HG03139 (cell line): ENCODE measurements around the gene ACOT4.
"Not testable (repeated sequence)": the region's sequence is repeated elsewhere in the genome, so short reads cannot be mapped to it uniquely, and the experiment has no call there.

Experiments used
- ATAC-seq: cut with Tn5 transposase; IDR thresholded peaks from one replicate; pipeline ENCODE4 v1.9.1; 2021; ENCODE audit not compliant: unreplicated experiment

The ACOT4 gene, protein sequence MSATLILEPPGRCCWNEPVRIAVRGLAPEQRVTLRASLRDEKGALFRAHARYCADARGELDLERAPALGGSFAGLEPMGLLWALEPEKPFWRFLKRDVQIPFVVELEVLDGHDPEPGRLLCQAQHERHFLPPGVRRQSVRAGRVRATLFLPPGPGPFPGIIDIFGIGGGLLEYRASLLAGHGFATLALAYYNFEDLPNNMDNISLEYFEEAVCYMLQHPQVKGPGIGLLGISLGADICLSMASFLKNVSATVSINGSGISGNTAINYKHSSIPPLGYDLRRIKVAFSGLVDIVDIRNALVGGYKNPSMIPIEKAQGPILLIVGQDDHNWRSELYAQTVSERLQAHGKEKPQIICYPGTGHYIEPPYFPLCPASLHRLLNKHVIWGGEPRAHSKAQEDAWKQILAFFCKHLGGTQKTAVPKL

DNA sequence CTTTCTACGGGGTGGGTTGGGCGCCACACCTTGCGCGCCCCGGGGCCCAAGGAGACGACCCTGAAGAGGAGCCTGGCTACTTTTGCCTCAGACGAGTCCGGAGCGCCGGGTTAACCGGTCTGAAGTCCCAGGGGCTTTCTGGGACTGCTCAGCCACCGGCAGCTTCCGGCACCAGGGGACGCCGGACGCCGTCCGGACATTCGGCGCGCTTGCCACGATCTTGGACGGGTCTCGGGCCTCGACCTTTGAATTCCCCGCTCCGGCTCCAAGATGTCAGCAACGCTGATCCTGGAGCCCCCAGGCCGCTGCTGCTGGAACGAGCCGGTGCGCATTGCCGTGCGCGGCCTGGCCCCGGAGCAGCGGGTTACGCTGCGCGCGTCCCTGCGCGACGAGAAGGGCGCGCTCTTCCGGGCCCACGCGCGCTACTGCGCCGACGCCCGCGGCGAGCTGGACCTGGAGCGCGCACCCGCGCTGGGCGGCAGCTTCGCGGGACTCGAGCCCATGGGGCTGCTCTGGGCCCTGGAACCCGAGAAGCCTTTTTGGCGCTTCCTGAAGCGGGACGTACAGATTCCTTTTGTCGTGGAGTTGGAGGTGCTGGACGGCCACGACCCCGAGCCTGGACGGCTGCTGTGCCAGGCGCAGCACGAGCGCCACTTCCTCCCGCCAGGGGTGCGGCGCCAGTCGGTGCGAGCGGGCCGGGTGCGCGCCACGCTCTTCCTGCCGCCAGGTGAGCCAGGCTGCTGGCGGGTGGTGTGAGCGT is at the start of gene ACOT4:
Gene ACOT4 (plus strand): TSS at position 184 of the 760 bp plus-strand sequence. CDS start 87 bp downstream, at position 271.
- no peak for ATAC-seq

DNA sequence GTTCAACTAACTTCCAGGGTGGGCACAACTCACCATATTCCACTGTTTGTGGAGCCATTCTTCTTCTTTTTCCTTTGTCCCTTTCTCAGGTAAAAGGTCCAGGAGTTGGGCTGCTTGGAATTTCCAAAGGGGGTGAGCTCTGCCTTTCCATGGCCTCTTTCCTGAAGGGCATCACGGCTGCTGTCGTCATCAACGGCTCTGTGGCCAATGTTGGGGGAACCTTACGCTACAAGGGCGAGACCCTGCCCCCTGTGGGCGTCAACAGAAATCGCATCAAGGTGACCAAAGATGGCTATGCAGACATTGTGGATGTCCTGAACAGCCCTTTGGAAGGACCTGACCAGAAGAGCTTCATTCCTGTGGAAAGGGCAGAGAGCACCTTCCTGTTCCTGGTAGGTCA is 48.7 kb upstream of the ACOT4 start:
- ATAC-seq: not testable (repeated sequence)

DNA sequence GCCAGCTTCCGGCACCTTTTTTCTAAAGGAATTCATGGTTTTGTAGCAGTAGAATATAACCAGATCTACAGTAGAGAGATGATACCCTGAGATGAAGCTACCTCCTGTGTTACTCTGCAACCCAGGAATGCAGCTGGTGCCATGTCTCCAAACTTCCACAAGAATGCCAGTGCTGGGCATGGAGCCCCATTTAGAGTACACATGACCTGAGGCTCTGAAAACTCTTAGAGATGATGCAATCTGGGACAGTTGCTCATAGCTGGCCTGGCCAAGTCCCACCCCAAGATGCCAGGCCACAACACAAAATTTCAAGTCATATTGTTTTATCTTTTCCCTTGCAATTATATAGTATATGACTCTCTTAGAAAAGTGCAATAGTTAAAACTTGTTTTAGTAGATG is 46.3 kb upstream of the ACOT4 start:
- ATAC-seq: not testable (repeated sequence)

DNA sequence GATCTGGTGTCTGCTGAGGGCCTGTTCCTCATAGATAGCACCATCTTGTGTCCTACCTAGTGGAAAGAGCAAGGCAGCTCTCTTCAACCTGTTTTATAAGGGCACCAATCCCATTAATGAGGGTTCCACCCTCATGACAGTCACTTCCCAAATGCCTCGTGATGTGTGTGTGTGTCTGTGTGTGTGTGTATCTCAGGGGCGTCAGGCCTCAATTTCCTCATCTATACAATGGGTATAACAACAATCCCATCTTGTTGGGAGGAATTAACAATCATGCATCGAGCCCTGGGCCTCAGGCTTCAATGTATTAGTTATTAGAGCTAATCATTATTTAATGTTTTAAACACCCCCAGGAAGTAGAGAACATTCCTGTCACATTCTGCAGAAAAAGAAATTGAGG is 42.6 kb upstream of the ACOT4 start:
- ATAC-seq: not testable (repeated sequence)

DNA sequence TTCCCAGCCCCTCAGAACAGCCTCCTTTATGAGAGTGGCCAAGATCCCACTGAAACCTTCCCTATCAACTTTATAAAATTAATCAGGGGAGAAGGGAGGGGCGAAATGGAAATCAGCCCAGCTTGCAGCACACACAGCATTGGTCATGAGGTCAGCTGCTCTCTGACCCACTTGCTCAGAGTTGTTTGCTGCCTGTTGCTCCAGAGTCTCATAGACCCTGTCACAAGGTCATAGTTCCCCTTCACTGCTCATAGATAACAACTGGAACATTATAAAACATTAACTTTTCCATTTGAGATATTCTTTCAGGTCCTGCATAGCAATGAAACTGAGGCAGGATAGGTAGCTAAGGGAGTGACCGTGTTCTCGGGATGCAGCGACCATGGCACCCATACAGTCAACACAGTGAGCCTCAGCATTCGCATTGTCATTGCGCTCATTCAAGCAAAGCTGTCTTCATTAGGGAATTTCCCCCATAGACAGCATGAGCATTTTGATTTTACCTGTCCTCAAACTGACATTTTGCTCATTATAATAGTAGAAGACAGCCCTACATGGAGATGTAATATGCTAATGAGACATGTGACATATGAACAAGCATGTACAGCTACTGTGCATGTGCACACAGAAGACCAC is 41.7 kb upstream of the ACOT4 start:
- not testable (repeated sequence) for ATAC-seq

DNA sequence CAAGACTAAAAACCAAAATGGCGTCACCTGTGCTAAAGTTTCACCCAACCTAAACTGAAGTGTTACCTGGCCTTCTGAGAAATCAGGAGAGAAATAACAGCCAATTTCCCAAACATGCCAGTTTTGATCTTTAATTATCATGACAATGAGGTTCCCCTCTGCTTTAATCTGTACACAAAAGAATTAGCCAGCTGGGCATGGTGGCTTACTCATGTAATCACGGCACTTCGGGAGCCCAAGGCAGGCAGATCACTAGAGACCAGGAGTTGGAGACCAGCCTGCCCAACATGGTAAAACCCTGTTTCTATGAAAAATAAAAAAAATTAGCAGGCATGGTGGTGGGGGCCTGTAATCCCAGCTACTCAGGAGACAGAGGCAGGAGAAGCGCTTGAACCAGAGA is 37.8 kb upstream of the ACOT4 start:
- ATAC-seq: no peak

DNA sequence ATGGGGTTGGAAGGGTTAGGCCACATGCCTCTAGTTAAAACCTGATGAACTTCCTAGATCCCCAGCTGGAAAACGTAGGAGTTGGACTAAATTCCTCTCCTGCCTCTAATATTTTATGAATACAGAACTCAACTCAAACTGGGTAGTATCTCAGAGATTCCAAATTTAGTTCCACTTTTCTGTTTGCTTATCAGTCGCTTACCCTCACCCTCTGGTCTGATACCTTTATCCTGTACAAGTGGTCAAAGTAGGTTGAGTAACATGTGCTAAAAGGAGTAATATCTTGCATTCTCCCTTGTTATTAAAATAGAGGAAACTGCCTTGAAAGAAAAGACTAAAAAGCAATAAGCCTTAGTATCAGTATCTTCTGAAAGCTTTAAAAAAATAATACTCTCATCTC is 34.5 kb upstream of the ACOT4 start:
- ATAC-seq: not testable (repeated sequence)

DNA sequence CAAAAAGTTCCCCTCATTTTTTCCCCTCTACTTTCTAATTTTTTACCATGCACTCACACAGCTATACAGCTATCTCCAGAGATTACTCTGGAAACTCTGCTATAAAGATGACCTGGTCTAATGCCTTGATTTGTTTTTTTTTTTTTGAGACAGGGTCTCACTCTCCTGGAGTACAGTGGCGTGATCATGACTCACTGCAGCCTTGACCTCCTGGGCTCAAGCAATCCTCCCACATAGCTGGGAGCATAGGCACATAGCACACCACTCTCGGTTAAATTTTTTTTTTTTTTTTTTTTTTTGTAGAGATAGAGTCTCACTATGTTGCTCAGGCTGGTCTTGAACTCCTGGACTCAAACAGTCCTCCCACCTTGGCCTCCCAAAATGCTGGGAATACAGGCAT is 33.4 kb upstream of the ACOT4 start:
- not testable (repeated sequence) for ATAC-seq

DNA sequence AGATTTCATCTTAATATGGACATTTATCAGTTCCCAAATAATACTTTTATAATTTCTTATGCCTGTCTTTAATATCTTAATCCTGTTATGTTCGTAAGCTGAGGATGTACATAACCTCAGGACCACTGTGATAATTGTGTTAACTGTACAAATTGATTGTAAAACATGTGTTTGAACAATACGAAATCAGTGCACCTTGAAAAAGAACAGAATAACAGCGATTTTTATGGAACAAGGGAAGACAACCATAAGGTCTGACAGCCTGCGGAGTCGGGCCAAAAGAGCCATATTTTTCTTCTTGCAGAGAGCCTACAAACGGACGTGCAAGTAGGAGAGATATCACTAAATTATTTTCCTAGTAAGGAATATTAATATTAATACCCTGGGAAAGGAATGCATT is 29.4 kb upstream of the ACOT4 start:
- not testable (repeated sequence) for ATAC-seq

DNA sequence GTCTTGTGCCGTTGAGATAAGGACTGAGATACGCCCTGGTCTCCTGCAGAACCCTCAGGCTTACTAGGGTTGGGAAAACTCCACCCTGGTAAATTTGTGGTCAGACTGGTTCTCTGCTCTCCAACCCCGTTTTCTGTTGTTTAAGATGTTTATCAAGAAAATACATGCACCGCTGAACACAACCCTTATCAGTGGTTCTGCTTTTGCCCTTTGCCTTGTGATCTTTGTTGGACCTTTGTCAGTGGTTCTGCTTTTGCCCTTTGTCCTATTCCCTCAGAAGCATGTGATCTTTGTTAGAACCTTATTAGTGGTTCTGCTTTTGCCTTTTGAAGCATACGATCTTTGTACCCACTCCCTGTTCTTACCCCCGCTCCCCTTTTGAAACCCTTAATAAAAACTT is 29.0 kb upstream of the ACOT4 start:
- not testable (repeated sequence) for ATAC-seq

DNA sequence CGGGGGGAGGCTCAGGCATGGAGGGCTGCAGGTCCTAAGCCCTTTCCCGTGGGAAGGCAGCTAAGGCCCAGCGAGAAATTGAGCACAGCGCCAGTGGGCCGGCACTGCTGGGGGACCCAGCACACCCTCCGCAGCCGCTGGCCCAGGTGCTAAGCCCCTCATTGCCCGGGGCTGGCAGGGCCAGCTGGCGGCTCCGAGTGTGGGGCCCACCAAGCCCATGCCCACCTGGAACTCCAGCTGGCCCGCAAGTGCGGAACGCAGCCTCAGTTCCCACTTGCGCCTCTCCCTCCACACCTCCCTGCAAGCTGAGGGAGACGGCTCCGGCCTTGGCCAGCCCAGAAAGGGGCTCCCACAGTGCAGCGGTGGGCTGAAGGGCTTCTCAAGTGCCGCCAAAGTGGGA is 25.2 kb upstream of the ACOT4 start:
- not testable (repeated sequence) for ATAC-seq

DNA sequence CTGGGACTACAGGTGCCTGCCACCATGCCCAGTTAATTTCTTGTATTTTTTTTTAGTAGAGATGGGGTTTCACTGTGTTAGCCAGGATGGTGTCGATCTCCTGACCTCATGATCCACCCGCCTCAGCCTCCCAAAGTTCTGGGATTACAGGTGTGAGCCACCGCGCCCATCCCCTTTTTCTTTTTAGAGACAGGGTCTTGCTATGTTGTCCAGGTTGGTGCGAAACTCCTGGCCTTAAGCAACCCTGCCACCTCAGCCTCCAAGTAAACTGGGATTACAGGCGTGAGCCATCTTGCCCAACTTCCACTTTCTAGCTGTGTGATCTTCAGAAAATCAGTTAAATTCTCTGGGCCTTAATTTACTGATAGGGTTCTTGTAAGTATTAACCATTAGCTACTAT is 24.7 kb upstream of the ACOT4 start:
- not testable (repeated sequence) for ATAC-seq

DNA sequence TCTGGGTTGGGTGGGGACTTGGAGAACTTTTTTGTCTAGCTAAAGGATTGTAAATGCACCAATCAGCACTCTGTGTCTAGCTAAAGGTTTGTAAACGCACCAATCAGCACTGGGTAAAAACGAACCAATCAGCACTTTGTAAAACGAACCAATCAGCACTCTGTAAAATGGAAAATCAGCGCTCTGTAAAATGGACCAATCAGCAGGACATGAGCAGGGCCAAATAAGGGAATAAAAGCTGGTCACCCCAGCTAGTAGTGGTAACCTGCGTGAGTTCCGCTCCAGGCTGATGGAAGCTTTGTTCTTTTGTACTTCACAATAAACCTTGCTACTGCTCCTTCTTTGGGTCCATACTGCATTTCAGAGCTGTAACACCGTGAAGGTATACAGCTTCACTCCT is 24.3 kb upstream of the ACOT4 start:
- no peak for ATAC-seq

DNA sequence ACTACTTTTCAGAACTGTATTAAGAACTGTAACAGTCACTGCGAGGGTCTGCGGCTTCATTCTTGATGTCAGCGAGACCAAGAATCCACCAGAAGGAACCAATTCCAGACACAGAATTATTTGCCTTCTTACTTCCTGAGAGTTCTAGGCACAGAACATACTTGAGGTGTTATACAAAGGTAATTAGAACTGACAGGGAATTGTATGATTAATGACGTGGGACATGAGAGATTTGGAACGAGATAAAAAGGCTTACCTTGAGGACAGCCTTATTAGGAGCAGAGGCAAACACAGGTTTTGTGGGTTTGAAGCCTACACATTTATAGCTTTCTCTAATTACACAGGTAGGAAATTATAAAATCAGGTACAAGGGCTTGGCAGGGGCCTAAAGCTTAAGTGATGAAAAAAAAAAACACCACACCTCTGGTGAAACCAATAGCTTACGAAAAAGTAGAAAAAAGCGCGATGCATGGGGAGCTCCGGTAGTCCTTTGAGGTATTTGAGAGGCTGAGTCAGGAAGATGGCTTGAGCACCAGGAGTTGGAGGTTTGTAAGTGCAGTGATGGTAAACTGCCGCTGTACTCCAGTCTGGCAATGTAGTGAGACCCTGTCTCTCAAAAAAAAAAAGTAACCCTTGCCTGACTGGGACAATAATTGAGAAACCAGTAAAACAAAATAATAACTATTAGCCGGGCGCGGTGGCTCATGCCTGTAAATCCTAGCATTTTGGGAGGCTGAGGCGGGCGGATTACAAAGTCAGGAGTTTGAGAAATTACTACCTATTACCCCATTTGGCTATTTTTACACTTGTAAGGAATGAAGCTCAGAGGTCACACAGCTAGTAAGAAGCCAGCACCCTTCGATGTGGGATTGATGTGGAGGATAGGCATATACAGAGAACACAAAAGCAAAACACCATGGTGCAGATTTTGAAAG is 23.5 kb upstream of the ACOT4 start:
- ATAC-seq: no peak

DNA sequence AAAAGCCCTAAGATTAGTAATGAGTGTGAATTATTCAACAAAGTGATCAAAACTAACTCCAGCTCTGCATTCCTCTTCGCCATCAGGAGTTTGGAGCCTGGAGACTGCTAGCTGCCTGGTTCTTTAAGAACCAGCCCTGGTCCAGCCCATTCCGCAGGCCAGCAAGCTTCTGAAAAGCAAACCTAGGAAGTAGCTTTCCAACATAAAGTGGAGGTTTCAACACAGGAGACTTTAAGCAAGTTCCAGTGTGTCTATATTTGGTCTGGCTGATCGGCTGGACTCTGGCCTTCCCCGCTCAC is 22.8 kb upstream of the ACOT4 start:
- ATAC-seq: not testable (repeated sequence)

DNA sequence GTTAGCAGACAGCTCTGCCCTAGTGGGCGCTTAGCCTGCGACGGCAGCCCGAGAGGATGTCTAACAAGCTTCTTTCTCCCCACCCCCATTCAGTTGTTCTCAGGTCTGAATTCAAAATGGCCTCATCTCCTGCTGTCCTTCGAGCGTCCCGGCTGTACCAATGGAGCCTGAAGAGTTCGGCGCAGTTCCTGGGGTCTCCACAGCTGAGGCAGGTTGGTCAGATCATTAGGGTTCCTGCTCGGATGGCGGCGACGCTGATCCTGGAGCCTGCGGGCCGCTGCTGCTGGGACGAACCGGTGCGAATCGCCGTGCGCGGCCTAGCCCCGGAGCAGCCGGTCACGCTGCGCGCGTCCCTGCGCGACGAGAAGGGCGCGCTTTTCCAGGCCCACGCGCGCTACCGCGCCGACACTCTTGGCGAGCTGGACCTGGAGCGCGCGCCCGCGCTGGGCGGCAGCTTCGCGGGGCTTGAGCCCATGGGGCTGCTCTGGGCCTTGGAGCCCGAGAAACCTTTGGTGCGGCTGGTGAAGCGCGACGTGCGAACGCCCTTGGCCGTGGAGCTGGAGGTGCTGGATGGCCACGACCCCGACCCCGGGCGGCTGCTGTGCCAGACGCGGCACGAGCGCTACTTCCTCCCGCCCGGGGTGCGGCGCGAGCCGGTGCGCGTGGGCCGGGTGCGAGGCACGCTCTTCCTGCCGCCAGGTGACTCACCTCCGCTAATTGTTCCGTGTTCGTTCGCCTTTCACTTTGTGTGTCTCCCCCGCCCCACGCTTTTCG is 22.3 kb upstream of the ACOT4 start, which contains the start of gene ACOT2:
Gene ACOT2 (plus strand): TSS at position 29 of the 774 bp plus-strand sequence. CDS start 28 bp downstream, at position 57.
- peak; percentile 63 for ATAC-seq

DNA sequence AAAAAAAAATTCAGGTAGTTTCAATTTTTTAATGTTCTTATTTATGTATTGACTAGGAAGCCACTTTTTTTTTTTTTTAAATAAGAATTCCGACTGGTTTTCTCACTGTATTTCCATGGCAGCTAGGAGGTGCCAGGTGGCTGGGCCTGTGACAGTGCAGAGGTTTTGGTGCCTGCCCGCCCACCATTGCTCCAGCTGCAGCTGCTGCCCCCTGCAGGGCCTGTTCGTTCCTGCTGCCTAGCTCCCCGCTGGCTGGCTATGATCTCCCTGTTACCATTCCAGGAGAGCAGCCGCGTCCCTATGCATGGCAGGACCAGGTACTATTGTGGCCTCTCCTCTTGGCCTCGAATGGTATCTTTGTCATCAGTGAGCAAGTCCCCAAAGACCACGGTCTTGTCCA is 20.8 kb upstream of the ACOT4 start:
- ATAC-seq: peak; percentile 39

DNA sequence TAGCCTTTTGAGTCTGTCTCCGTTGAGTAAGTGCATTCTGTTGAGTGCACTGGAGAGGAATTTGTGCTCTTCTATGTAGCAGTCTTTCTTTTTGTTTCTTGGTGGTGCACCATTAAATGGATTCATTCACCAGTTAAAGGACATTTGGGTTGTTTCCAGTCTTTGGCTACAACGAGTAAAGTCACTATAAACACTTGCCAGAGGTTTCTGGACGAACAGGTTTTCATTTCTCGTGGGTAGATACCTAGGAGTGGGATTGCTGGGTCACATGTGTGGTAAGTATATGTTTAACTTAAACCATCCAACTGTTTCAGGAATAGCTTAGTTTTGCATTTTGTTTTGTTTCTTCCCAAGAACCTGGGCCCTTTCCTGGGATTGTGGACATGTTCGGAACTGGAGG is 18.6 kb upstream of the ACOT4 start:
- ATAC-seq: not testable (repeated sequence)

DNA sequence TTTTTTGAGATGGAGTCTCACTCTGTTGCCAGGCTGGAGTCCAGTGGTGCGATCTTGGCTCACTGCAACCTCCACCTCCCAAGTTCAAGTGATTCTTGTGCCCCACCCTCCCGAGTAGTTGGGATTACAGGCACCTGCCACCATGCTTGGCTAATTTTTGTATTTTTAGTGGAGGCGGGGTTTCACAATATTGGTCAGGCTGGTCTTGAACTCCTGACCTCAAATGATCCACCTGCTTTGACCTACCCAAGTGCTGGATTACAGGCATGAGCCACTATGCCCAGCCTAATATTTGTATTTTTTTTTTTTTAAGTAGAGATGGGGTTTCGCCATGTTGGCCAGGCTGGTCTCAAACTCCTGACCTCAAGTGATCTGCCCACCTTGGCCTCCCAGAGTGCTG is 17.9 kb upstream of the ACOT4 start:
- ATAC-seq: not testable (repeated sequence)

DNA sequence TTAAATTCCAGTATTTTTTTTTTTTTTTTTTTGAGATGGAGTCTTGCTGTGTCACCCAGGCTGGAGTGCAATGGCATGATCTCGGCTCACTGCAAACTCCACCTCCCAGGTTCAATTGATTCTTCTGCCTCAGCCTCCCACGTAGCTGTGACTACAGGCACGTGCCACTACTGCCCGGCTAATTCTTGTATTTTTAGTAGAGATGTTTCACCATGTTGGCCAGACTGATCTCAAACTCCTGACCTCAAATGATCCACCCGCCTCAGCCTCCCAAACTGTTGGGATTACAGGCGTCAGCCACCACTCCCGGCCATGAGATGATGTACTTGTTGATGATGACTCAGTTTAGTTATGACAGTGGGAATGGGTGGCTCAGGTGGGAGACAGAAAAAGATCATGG is 17.4 kb upstream of the ACOT4 start:
- ATAC-seq: not testable (repeated sequence)
